NCI-H510A treated with DMSO at 0.1 percent for 48 hours (cell line): ENCODE measurements around the gene ARID1B.

ENCODE experiments used
- DNase-seq: peaks from one replicate; lab custom pipeline; 2025; lab: John Stamatoyannopoulos, UW

ARID1B gene

DNA sequence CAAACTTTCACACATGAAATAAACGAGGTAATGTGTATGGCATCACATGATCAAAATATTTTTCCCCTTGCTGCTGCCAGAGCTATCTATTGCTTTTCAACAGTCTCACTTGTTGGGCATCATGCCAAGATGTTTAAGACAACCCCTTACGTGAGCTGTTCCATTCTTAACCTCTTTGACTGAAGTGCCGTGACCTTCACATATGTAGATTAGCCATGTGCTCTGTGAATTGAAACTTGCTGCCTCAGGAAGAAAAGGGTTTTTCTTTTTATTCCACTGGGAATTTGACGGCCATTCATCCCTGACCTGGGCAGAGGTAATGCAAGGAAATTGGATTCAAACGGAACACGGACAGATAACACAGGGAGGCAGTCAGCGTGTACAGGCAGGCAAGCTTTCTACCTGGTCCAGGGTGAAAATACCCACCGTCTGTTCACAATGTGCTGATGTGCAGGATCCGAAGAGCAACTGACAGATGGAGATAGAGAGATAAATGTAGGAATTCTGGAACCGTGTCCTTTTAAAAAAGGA lies 14.2 kb downstream of the ARID1B start:
- peak; percentile 76 for DNase-seq

DNA sequence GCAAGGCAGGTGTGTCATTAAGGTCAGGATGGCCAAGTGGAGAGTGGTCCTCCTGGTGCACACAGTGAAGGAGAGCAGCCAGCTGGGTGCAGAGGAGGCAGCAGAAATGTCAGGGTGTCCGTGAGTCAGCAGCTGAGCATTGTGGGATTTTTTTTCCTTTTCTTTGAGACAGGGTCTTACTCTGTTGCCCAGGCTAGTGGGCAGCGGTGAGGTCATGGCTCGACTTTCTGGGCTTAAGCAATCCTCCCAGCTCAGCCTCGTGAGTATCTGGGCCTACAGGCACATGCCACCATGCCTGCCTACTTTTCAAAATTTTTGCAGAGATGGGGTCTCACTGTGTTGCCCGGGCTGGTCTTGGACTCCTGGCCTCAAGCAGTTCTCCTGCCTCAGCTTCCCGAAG lies 16.0 kb downstream of the ARID1B start:
- no peak for DNase-seq

DNA sequence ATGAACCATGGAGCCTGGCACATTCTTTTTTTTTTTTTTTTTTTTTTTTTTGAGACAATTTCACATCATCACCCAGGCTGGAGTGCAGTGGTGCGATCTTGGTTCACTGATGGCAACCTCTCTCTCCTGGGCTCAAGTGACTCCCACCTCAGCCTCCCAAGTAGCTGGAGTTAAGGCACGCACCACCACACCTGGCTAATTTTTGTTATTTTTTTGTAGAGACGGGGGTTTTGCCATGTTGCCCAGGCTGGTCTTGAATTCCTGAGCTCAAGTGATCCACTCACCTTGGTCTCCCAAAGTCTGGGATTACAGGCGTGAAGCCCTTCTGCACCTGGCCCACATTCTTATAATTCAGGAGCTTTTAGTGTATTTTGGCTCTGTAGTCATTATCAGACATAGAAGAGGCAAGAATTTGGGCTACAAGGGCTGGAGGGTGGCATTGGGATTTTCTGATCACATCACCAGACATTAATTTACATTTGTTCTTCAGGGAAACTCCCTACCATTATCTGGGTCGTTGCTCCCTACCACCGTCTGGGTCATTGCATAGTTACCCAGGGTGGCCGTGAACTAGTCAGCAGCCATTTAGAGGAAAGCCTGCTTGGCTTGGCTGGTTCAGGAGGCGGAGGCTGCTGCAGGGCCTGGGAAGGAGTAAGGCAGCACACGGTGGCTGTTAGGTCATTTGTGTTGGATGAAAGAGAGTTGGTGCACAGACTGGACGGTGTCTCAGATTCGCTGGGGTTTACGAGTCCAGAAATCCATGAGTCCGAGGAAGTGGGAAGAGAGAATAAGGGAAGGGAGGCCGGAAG lies 17.6 kb downstream of the ARID1B start:
- DNase-seq = no peak

DNA sequence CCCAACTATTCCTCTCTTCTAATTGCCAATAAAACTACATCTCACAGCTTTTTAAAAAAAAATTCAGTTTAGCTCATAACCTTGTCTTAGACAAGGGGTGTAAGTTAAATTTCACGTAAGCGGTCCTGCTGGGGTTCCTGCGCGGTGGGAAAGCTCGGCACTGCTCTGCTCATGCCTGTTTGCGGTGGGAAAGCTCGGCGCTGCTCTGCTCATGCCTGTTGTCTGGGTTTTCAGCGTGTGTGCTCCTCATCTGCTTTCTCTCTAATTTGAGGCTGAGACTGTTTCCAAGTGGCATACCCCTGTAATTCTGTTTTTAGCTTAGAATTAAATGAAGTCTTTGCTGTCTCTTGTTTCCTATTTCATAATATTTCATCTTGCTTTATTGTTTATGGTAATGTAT lies 18.6 kb downstream of the ARID1B start:
- no peak for DNase-seq

DNA sequence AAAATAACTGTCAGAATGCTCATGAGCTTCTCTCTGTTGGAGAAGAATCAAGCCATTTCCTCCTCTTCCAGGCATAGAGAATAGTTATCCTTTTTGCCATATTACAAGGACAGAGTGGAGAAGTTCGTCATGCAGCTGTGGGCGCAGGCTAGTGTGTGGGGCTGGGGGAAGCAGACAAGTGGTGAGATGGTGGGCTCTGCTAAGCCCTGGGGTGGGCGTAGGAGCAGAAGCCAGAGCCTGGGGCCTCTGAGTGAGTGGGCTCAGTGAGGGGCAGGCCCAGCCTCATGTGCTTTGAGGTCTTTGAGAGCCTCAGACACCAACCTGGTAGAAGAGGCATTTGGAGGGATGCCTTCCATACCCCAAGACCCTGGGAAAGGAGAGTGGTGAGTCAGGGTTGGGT lies 19.4 kb downstream of the ARID1B start:
- no peak for DNase-seq

DNA sequence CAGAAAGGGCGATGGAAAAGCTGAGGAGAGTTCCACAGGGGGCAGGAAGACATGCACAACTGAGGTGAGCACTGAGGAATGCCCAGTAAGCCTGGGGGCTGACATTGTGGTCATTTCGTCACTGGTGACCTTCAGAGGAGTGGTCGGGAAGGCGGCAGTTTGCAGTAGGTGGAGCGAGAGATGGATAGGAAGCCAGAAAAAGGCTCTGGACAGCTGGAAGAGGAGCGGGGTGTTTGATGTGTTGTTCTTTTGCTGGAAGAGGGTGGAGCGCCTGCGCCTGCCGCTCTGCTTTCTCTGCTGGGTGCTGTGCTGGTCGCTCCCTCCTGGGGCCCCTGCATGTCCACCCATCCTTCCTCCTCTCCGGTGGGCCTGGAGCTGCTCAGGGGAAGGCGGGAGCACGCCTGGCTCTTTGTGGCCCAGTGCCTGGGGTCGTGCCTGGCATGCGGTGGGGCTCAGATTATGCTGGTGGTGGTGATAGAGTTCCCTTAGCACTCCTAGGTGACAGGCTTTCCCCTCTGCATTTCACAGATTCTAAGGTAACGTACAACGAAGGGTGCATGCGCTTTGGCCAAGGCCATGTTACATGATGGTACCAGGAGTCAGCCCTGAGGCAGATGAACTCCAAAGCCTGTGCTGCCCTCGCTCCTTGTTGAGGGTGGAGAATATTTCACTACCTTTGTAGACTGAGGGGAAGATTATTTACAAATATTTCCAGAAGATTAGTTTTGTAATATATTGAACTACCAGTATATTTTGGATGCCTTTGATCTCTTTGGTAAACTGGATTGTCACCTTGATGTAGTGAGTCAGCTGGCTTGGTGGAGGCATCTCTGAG lies 20.9 kb downstream of the ARID1B start:
- no peak for DNase-seq

DNA sequence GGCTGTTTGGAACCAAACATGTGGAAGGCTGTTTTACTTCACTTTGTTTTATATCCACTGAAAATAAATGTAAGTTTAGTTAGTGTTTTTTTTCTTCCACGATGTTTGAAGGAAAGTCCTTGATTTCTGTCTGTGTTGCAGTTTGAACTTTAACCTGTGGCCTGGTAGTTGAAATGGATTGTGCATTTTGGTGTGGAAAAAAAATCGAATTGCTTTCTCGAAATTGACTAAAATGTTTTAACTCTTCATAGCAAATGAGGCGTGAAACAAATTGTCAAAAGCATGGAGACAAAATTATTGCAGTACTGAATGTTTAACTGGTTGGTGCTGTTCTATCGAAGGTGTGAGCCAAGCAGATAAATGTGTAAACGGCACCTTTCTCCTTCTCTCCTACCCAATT lies 24.5 kb downstream of the ARID1B start:
- no peak for DNase-seq

DNA sequence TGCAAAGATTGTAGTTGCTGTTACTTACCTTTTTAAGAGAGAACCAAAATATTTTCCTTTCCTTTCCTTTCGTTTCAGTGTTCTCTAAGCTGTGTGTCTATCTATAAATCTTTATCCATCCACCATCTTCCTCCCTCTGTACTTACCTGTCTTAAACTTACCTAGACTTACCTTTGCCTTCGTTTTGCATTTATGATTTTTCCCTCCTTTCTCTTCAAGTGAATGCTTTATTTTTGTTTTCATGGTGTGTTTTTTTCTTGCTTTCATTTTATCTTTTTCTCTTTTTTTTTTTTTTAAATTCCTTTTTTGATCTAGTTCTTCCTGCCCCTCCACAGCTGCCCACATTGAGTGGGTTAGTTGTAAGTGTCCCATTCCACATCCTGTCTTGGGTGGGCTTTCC lies 26.2 kb downstream of the ARID1B start:
- DNase-seq = no peak

DNA sequence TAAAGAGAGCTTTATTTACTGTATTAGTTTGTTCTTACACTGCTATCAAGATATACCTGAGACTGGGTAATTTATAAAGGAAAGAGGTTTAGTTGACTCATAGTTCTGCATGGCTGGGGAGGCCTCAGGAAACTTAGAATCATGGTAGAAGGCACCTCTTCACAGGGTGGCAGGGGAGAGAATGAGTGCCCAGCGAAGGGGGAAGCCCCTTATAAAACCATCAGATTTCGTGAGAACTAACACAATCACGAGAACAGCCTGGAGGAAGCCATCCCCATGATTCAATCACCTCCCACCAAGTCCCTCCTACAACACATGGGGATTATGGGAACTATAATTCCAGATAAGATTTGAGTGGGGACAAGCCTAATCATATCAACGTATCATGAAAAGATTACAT lies 27.2 kb downstream of the ARID1B start:
- DNase-seq = no peak

DNA sequence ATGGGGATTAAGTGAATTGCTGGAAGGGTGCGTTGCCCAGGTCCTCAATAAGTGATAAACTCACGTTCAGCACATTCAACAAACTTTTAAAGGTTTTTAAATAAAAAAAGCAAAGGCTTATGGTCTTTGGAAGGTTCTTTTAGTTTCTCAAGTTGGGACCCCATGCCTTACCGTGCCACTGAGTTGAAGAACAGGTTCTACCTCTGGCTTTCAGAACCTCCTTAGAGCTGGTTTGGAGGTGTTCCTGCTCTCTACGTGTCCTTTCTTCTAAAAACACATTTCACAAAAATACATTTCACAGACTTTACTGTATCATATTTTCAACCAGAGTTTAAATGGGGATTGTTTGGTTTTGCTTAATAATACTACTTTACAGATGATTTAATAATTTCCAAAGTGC lies 29.0 kb downstream of the ARID1B start:
- DNase-seq = no peak

DNA sequence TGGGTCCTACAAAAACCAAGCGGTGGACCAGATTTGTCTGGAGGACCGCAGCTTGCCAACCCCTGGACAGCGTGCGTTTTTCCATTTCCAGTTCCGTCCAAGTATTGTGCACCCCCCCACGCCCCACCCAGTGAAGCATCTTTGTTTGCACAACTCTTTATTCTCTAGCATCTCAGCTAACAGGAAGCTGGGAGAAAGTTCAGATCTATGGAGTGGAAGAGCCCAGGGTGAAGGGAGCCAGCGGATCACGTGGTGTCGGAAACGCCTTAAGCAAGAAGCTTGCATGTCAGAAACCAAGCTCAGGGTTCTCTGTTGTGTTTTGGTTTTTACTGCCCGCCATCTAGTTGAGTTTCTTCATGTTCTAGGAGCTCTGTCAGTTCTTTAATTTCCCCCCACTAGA lies 29.9 kb downstream of the ARID1B start:
- DNase-seq = no peak

DNA sequence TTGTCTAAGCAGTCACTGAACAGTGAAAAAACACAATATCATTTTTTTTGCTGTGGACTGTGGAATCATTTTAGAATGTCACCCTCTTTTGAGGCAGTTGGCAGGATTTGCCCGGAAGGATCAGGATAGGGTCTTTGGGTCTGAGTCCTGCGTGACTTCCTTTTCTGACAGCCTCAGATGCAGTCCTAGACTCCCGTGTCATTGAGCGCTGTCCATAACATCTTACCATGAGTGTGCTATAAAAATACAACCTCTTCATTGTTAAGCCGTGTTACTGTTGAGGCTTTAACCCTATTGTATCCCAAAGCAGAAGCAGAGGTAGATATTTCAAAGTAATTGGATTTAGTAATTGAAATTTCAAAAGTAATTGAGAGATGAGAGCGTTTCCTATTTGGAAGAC lies 30.6 kb downstream of the ARID1B start:
- no peak for DNase-seq

DNA sequence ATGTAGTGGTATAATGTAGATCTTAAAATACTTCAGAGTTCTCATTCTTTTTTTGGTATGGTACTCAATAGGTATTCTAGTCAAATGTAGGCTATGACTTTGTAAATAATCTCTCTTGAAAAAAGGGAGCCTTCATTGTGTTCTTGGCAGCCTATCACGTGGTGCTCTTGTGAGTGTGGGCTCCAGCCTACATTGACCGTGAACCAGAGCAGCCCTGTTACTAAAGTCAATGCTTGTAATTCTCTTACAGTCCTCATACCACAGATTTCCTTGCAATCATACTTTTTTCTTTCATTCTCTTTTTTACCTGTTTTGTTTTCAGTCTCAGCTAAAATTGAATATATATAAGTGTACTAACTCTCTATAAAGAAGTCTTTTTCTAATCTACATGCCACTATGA lies 31.1 kb downstream of the ARID1B start:
- DNase-seq = peak; percentile 58

DNA sequence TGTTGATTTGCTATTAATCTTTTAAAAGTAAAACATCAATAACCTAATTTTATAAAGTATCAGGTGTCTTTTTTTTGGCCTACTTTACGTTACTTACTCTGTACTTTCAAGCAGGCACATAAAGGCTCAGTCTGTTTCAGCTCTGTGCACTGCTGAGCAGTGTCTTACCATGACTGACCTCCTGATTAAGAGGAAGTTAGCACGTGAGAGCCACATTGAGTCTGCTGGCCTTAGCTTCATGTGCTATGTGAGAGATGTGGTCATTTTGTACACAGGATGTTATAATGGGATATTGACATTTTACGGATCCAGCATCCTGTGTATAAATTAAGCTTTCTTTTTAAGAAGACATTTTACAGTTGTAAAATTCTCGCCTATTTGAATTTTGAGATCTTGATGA lies 31.9 kb downstream of the ARID1B start:
- peak; percentile 28 for DNase-seq

DNA sequence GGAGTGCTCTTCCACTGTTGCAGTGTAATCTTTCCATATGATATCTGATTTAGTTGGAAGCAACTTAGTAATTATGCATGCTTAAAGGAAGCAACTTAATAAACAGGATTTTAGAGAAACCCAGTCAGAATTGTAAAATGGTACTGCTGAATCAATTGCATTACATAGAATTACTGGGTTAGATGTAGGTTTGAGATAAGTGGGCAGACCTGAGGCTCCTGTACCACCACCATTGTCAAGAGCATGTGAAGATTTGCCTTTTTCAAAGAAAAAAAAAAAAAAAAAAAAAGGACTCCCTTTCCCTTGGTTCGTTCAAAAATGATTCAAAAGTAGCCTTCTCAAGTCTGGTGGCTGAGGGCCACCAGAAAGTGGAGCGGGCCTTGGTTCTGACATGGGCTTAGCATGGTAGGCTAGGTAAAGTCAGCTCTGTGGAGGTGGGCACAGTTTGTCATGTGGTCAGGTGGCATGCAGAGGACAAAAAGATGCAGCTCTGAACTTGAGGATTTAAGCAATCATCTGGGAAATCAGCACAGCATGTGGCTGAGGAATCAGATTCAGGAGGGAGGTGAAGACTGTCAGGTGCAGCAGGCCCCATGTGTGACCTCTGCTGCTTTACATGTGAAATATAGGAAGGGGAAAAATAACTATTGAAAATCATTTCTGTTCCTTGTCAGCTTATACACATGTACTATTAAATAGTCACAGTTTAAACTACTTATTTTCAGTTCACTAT lies 32.4 kb downstream of the ARID1B start:
- no peak for DNase-seq

DNA sequence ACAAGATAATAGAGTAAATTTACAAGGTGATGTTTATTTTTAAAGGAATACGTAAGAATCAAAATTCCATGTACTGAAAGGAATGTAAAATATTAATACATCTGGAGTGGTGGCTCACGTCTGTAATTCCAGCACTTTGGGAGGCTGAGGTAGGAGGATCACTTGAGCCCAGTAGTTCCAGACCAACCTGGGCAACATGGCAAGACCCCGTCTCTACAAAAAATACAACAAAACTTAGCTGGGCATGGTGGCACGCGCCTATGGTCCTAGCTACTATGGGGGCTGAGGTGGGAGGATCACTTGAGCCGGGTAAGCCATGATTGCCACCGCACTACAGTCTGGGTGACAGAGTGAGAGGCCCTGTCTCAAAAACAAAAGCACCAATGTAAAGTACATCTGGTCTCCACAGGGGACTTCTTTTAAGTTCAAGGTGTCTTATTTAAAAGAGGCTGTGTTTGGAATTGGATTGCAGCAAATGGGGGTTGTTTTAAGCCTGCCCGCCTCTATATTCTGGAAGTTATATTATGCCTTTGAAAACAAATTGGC lies 36.9 kb downstream of the ARID1B start:
- DNase-seq = no peak

DNA sequence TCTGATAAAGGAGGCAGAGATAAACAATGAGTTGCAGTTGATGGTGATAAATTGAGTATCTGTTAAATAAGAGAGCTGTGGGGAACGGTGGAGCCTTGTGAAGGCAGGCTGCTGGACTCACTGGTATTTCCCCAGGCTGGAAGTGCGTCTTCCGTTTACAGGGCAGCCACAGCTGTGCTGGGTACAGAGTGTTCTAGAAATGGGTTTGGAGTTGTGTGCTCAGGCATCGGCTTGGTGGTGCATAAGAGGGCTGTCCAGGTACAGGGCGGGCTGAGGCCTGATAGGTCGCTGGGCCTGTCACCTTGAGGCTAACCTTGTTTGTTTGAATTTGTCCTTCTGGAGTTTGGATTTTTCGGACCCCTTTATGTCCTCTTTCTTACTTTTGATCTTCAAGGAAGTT lies 39.3 kb downstream of the ARID1B start:
- DNase-seq = no peak

DNA sequence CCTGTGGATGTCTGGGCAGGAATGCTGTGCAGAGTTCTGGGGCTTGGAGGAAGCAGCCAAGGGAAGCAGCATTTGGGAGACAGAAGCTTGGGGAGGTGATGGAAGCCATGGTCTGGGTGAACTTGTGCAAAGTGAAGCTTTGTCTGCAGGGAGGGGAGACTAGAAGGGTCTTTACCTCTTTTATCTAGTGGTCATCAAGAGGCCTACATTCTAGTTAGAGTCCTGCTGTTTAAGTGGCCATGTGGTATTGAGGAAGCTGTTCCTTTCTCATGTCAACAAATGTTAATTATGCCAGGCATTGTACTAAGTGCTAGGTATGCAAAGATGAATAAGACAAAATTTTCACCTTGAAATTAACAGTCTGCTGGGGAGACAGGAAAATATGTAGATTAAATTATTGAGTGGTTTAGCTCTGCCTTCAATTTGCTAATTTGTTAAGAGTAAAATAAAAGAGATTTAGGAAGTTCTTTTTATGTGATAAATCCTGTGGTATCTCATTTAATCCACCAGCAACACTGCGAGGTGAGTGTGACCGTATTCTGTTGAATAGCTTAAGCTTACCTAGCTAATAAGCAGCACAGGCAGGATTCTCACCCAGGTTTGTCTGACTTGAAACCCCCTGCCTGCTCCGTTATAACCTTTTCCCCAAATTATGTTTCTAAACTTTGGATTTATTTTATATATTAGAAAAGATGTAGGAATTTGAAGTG lies 43.1 kb downstream of the ARID1B start:
- DNase-seq = no peak

DNA sequence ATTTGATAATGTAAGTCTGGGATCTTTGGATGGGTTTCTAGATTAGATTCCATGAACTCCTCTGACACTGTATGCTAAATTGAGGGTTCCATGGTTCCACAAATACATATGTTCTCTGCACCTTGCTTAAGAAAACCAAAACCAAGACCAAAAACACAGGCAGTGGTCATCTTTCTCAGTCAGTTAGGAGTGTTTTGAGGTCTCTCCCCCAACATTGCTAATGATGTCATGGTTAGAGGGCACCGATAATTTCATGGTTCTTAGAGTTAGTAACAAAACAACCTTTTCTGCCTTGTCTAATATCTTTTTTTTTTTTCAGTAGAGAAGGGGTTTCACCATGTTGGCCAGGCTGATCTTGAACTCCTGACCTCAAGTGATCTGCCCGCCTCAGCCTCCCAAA lies 44.5 kb downstream of the ARID1B start:
- DNase-seq = no peak

DNA sequence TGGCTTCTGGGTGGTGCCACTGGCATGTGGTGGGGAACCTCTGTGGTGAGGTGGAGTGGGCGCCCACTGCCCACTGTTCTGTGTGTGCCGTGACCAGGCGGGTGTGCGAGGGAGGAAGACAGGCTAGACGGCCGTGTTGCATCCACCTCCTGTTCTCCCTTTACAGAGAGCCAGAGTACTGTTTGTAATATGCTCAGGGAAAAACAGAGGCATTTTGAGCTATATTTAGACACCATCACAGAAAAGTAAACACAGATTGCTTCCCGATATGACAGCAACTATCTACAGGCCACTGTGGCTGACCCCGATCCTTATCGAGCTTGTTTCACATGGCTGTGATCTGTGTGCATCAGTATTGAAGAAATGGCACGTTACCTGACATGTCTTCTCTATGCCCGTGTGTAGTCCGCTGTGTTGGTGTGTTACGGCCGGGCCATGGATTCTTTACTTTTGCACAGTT lies 45.6 kb downstream of the ARID1B start:
- DNase-seq = peak; percentile 20

DNA sequence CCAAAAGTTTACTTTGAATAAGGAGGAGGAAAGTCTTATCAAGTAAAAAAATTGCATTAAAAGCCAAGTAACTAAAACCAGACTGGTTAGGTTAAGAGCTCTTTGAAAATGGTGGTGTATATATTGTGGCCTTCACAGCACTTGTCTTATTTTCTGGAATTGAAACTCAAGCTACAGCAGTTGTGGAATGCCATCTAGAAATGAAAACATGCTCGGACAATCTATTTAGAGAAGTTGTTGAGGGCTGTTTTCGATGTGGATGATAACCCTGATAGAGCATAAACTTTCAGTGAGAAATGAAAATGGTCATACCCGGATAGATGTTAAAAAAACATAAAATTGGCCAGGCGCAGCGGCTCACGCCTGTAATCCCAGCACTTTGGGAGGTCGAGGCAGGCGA lies 47.0 kb downstream of the ARID1B start:
- no peak for DNase-seq
